GM12891 (cell line): ENCODE data around the gene PPP1R1C.

Source experiments
- PAX5 ChIP-seq: IDR thresholded peaks from 2 replicates; pipeline ENCODE4 v1.6.1; 2011; ENCODE audit warnings: low read length, moderate library complexity, mild to moderate bottlenecking; ENCODE audit not compliant: insufficient read depth, severe bottlenecking
- POLR2A ChIP-seq: IDR thresholded peaks from 2 replicates; pipeline ENCODE4 v1.6.1; 2011; ENCODE audit warnings: low read depth, low read length, control low read depth
- POLR2AphosphoS5 ChIP-seq: IDR thresholded peaks from 2 replicates; pipeline ENCODE4 v1.6.1; 2011; ENCODE audit warnings: low read depth, low read length, control low read depth
- TAF1 ChIP-seq: IDR thresholded peaks from 2 replicates; pipeline ENCODE4 v1.6.1; 2011; ENCODE audit warnings: low read depth, low read length, control low read depth

DNA sequence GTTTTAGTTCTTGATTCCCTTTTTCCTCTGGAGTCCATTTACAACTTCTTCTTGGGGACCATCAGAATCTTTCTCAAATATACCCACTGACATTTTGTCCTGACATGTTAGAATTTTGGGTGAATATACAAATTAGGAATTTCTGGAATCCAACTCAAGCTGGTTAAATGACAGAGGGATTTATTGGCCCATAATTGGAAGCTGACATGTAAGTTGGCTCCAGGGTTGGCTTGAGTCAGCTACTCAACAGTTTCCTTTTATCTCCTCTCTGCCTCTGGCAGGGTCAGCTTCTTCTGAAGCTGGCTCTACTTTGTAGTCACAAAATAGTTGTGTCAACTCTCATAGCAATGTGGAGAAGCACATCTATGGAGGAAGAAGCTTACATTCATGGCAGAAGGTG is 36.6 kb upstream of the PPP1R1C start:
- no peak for TF ChIP-seq TAF1
- TF ChIP-seq POLR2A, result no peak
- no peak for TF ChIP-seq POLR2AphosphoS5
- TF ChIP-seq PAX5, result no peak
